GM19324 (cell line): ENCODE measurements around the gene CD248.
"Not testable (repeated sequence)": the region's sequence is repeated elsewhere in the genome, so short reads cannot be mapped to it uniquely, and the experiment has no call there.

Experiments
- ATAC-seq: cut with Tn5 transposase; IDR thresholded peaks from one replicate; pipeline ENCODE4 v1.9.1; 2021; ENCODE audit warnings: mild to moderate bottlenecking, moderate library complexity; ENCODE audit not compliant: unreplicated experiment, low FRiP score

Gene CD248

GRCh38 chr11:66329165-66329673, 12.4 kb upstream of the CD248 start:
- ATAC-seq = no peak

- ATAC-seq = no peak
These were observed 11.7 kb upstream of the CD248 start for GRCh38 chr11:66328302-66329144.

GRCh38 chr11:66328031-66328301, 11.1 kb upstream of the CD248 start:
- ATAC-seq = no peak

- ATAC-seq = no peak
These were observed 10.6 kb upstream of the CD248 start for GRCh38 chr11:66327171-66328030.

- no peak for ATAC-seq
These were observed 9.6 kb upstream of the CD248 start for GRCh38 chr11:66326261-66327111.

- no peak for ATAC-seq
These were observed 8.4 kb upstream of the CD248 start for GRCh38 chr11:66325263-66325671.

GRCh38 chr11:66324664-66325063, 7.8 kb upstream of the CD248 start:
- ATAC-seq = no peak

- no peak for ATAC-seq
These were observed 6.8 kb upstream of the CD248 start for GRCh38 chr11:66323684-66324083.

GRCh38 chr11:66322732-66323427, 6.0 kb upstream of the CD248 start:
- ATAC-seq = no peak

GRCh38 chr11:66321606-66322005, 4.8 kb upstream of the CD248 start:
- ATAC-seq = no peak

GRCh38 chr11:66320748-66321147, 3.9 kb upstream of the CD248 start:
- ATAC-seq = not testable (repeated sequence)

GRCh38 chr11:66320289-66320688, 3.4 kb upstream of the CD248 start:
- not testable (repeated sequence) for ATAC-seq

GRCh38 chr11:66318600-66318970, 1.7 kb upstream of the CD248 start:
- ATAC-seq = no peak

- no peak for ATAC-seq
These were observed 1.1 kb upstream of the CD248 start for GRCh38 chr11:66317723-66318599.

- ATAC-seq = no peak
These were observed 478 bp upstream of the CD248 start for GRCh38 chr11:66317322-66317722.

- no peak for ATAC-seq
These were observed 678 bp downstream of the CD248 start for GRCh38 chr11:66315921-66316811.

- ATAC-seq = no peak
These were observed 1.4 kb downstream of the CD248 start for GRCh38 chr11:66315498-66315885.
